Transverse colon (tissue), 3 donors: ENCODE results near the gene MAML1.

ENCODE experiments used
- CTCF ChIP-seq, 5 experiments: fragments of 200-600 bp in 3 of 5; fragments of 450-650 bp in 2 of 5; sonication (generic) in 3 of 5; IDR thresholded peaks; 1 replicate in 2 of 5; 2 replicates in 3 of 5; pipeline ENCODE4 v1.5.1; 2016 to 2017; ENCODE audit warnings: antibody characterized with exemption in 5 of 5, inconsistent platforms in 3 of 5, mild to moderate bottlenecking in 2 of 5, moderate library complexity in 1 of 5
- POLR2A ChIP-seq: fragments of 450-650 bp; IDR thresholded peaks from one replicate; pipeline ENCODE4 v1.6.1; 2016; ENCODE audit warnings: antibody characterized with exemption, mild to moderate bottlenecking, moderate library complexity

- TF ChIP-seq CTCF (IDR thresholded peaks at IDR 0.05) (peak; percentile 83 to 94 (median 90)), POLR2A (no peak)
Observed at GRCh38 chr5:179763215-179763945, 30.8 kb downstream of the MAML1 start.
